ENCODE results near the gene KRT4. TPM values are rescaled to one million over a fixed set of nuclear protein-coding genes. Genes with fewer than 3 reads are reported as not detected.

KRT4 gene
- total RNA-seq, 1 experiment from 2014 or later = not detected

DNA sequence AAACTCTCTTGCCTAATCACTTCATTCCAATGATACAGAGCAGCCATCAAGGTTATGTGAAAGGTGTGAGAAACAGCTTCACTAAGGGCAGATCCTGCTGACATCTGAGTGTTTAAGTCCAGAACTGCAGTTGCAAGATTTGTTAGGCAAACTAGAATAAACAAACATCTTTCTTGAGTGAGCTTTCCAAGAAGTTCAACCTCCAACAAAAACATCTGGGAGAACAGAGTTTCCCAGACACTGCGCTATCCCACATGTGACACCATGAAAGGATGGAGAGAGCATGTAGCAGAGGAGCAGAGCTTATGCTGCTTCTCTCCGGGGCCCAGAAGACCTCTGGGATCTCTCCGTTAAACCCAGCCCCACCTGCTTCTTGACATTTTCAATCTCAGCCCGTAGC lies 42.4 kb downstream of the KRT4 start:
- H3K9me3 ChIP-seq (ENCODE audit: control insufficient read depth, low read depth, low read length) = no peaks in the 10 kb centered on the region
- DNase-seq = no peak
- H2BK120ac ChIP-seq (ENCODE audit: low read depth, low read length, poor library complexity, severe bottlenecking) = no peak overlapping the region
- TF ChIP-seq, protein P1, sequence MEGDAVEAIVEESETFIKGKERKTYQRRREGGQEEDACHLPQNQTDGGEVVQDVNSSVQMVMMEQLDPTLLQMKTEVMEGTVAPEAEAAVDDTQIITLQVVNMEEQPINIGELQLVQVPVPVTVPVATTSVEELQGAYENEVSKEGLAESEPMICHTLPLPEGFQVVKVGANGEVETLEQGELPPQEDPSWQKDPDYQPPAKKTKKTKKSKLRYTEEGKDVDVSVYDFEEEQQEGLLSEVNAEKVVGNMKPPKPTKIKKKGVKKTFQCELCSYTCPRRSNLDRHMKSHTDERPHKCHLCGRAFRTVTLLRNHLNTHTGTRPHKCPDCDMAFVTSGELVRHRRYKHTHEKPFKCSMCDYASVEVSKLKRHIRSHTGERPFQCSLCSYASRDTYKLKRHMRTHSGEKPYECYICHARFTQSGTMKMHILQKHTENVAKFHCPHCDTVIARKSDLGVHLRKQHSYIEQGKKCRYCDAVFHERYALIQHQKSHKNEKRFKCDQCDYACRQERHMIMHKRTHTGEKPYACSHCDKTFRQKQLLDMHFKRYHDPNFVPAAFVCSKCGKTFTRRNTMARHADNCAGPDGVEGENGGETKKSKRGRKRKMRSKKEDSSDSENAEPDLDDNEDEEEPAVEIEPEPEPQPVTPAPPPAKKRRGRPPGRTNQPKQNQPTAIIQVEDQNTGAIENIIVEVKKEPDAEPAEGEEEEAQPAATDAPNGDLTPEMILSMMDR (conservative IDR thresholded peaks at IDR 0.05) = no peak
- H4K5ac ChIP-seq (ENCODE audit: insufficient read length, low read depth, low read length) = no peak overlapping the region
- H3K9ac ChIP-seq (ENCODE audit: extremely low read depth, insufficient read length, low read length) = no peak overlapping the region
- no peaks in the 10 kb centered on the region for H3K79me2 ChIP-seq (ENCODE audit: insufficient read depth, low read length)
- no peak overlapping the region for H2AFZ ChIP-seq (ENCODE audit: low read length)
- no peak overlapping the region for H3K4me2 ChIP-seq (ENCODE audit: insufficient read depth, insufficient read length, low read length)
- H3K4me1 Mint-ChIP-seq = no peaks in the 10 kb centered on the region
- WGBS (ENCODE audit: extremely low coverage, insufficient read length, low lambda C conversion rate) = no CpG with 5 or more reads among the region's 4 CpGs
- no peaks in the 10 kb centered on the region; a peak in 1 of 5 replicates for H3K9me3 Mint-ChIP-seq
- H2BK12ac ChIP-seq (ENCODE audit: insufficient read length, low read depth, low read length) = no peak overlapping the region
- no peak overlapping the region for H3K56ac ChIP-seq (ENCODE audit: insufficient read length, low read depth, low read length)
- no peak overlapping the region for H2BK20ac ChIP-seq (ENCODE audit: low read depth, low read length, poor library complexity, severe bottlenecking)
- no peaks in the 10 kb centered on the region for H3K36me3 Mint-ChIP-seq (ENCODE audit: insufficient read depth in 1 of 3, low read depth in 3 of 3)
- H3K27ac ChIP-seq (ENCODE audit: insufficient read length, low read depth, low read length) = no peak overlapping the region
- H3K4ac ChIP-seq (ENCODE audit: low read depth, low read length) = no peak overlapping the region
- H3K4me1 ChIP-seq (ENCODE audit: insufficient read depth, low read length) = no peaks in the 10 kb centered on the region
- H4K8ac ChIP-seq (replicated peaks; ENCODE audit: insufficient read length, low read depth, low read length) = no peak overlapping the region
- H3K27ac Mint-ChIP-seq = no peak overlapping the region
- H3K27me3 ChIP-seq (ENCODE audit: insufficient read depth, low read length) = no peaks in the 10 kb centered on the region
- no peaks in the 10 kb centered on the region for H3K23me2 ChIP-seq (ENCODE audit: insufficient read length, low read depth, low read length, poor library complexity, severe bottlenecking)
- H3K27me3 Mint-ChIP-seq (ENCODE audit: low read depth) = peaks cover 14% of the 10 kb centered on the region
- H3K23ac ChIP-seq (ENCODE audit: insufficient read length, low read depth, low read length) = no peak overlapping the region
- no peak overlapping the region for H2BK5ac ChIP-seq (ENCODE audit: insufficient read length, low read length)
- no peak overlapping the region for H3K14ac ChIP-seq (ENCODE audit: insufficient read depth, low read length)
- no peak overlapping the region for H2BK15ac ChIP-seq (ENCODE audit: low read depth, low read length)
- no peaks in the 10 kb centered on the region for H4K20me1 ChIP-seq (ENCODE audit: control insufficient read depth, insufficient read depth, insufficient read length)
- no peak overlapping the region for H3K4me3 Mint-ChIP-seq
- no peak overlapping the region for H4K91ac ChIP-seq (ENCODE audit: insufficient read length, low read depth, low read length)
- no peaks in the 10 kb centered on the region for H3K79me1 ChIP-seq (ENCODE audit: insufficient read depth, low read depth, low read length, poor library complexity, severe bottlenecking)
- no peak overlapping the region for H3K18ac ChIP-seq (ENCODE audit: insufficient read length, low read depth, low read length)
- H3T11ph ChIP-seq (ENCODE audit: low read length) = no peak overlapping the region
- no peak overlapping the region for H2AK5ac ChIP-seq (ENCODE audit: insufficient read length, low read length)

Data from H9 (cell line).